Keratinocyte (primary cell): ENCODE results near the gene SATB2. TPM values are rescaled to one million over a fixed set of nuclear protein-coding genes. Genes with fewer than 3 reads are reported as not detected.

Experiments
- DNase-seq: peaks from one replicate; pipeline ENCODE4 v3.0.0-alpha.2; 2011; ENCODE audit warnings: low read depth, missing footprints, low spot score
- FAIRE-seq: peaks from 2 replicates; lab custom pipeline; 2011; peaks lifted over from hg19 to GRCh38; lab: Jason Lieb, UNC
- H2AFZ ChIP-seq: 2 replicates; pipeline ENCODE4 v1.6.0; 2012; ENCODE audit warnings: low read length, control low read depth, inconsistent platforms; ENCODE audit not compliant: control insufficient read depth
- H3K27ac ChIP-seq: 2 replicates; pipeline ENCODE4 v1.5.1; 2011; ENCODE audit warnings: low read length; ENCODE audit not compliant: control insufficient read depth, insufficient read depth
- H3K27me3 ChIP-seq: 3 replicates; pipeline ENCODE4 v1.6.0; 2011; ENCODE audit warnings: low read length; ENCODE audit not compliant: control insufficient read depth, insufficient read depth; ENCODE audit errors: extremely low read depth
- H3K36me3 ChIP-seq, 2 experiments: 2 replicates in 1 of 2; 3 replicates in 1 of 2; pipeline ENCODE4 v1.5.1; 2011; ENCODE audit warnings: low read length in 2 of 2, mild to moderate bottlenecking in 1 of 2; ENCODE audit not compliant: control insufficient read depth in 2 of 2, insufficient read depth in 2 of 2; ENCODE audit errors: extremely low read depth in 1 of 2
- H3K4me1 ChIP-seq: 3 replicates; pipeline ENCODE4 v1.5.1; 2011; ENCODE audit warnings: low read length; ENCODE audit not compliant: control insufficient read depth, insufficient read depth; ENCODE audit errors: extremely low read depth
- H3K4me2 ChIP-seq: 3 replicates; pipeline ENCODE4 v1.6.0; 2011; ENCODE audit warnings: low read depth, low read length; ENCODE audit not compliant: control insufficient read depth, insufficient read depth; ENCODE audit errors: extremely low read depth
- H3K4me3 ChIP-seq, 3 experiments: fragments of 200-600 bp in 1 of 3; sonication (generic) in 1 of 3; 2 replicates in 2 of 3; 3 replicates in 1 of 3; pipeline ENCODE4 v1.5.1; 2011 to 2016; ENCODE audit warnings: low read length in 3 of 3, mild to moderate bottlenecking in 3 of 3, control low read depth in 2 of 3, inconsistent platforms in 1 of 3, low read depth in 1 of 3, mixed read lengths in 1 of 3, mixed run types in 1 of 3, moderate library complexity in 1 of 3; ENCODE audit not compliant: control insufficient read depth in 2 of 3, insufficient read depth in 2 of 3; ENCODE audit errors: extremely low read depth in 1 of 3
- H3K79me2 ChIP-seq: 2 replicates; pipeline ENCODE4 v1.6.0; 2012; ENCODE audit warnings: low read length; ENCODE audit not compliant: control insufficient read depth, insufficient read depth
- H3K9ac ChIP-seq: 3 replicates; pipeline ENCODE4 v1.6.0; 2011; ENCODE audit warnings: low read length; ENCODE audit not compliant: control insufficient read depth, insufficient read depth; ENCODE audit errors: extremely low read depth
- H3K9me1 ChIP-seq: 3 replicates; pipeline ENCODE4 v1.6.0; 2011; ENCODE audit warnings: low read length; ENCODE audit not compliant: control insufficient read depth, insufficient read depth; ENCODE audit errors: extremely low read depth
- H3K9me3 ChIP-seq: 2 replicates; pipeline ENCODE4 v1.5.1; 2012; ENCODE audit warnings: low read depth, low read length; ENCODE audit not compliant: control insufficient read depth
- H4K20me1 ChIP-seq: 3 replicates; pipeline ENCODE4 v1.6.0; 2011; ENCODE audit warnings: low read length; ENCODE audit not compliant: control insufficient read depth, insufficient read depth; ENCODE audit errors: extremely low read depth
- EZH2 ChIP-seq: IDR thresholded peaks from one replicate; pipeline ENCODE4 v1.6.1; 2012; ENCODE audit warnings: inconsistent platforms, mild to moderate bottlenecking, low read length, moderate library complexity
- dilution Hi-C: fragments of 300-500 bp; cut with MboI; formaldehyde crosslinking; loops from one replicate; pipeline ENCODE4 v1.7.0; 2020; ENCODE audit warnings: low sequenced_read_pairs; ENCODE audit not compliant: extremely low pct_ligation_motif_present
- polyA plus RNA-seq, 5 experiments: library from polyadenylated mRNA; depleted of rRNA in 3 of 5; stranded (reverse) in 3 of 5; stranded (forward) in 1 of 5; unstranded in 1 of 5; fragments of >200 nt; gene quantifications; 1 replicate in 1 of 5; 2 replicates in 3 of 5; 3 replicates in 1 of 5; pipeline versions ENCODE4 v1.2.1 to v1.2.3, GENCODE V29; 2011 to 2012; ENCODE audit warnings: missing spikeins in 2 of 5, low read depth in 1 of 5, low replicate concordance in 1 of 5
- TF ChIP-seq, protein P1 (sequence below), 3 experiments: IDR thresholded peaks in 1 of 3; conservative IDR thresholded peaks in 1 of 3; optimal IDR thresholded peaks in 1 of 3; 2 replicates in 2 of 3; 3 replicates in 1 of 3; pipeline versions ENCODE3 to v1.5.1; 2011; ENCODE audit warnings: low read length in 3 of 3, mild to moderate bottlenecking in 3 of 3, moderate library complexity in 2 of 3, control low read depth in 1 of 3, inconsistent platforms in 1 of 3; ENCODE audit not compliant: insufficient read depth in 2 of 3; ENCODE audit errors: extremely low read depth in 1 of 3

SATB2 gene
- polyA plus RNA-seq, 1 donor (not counting 4 experiments of a cell fraction or from before 2014, with no cell fraction given) = 1.4 TPM

DNA sequence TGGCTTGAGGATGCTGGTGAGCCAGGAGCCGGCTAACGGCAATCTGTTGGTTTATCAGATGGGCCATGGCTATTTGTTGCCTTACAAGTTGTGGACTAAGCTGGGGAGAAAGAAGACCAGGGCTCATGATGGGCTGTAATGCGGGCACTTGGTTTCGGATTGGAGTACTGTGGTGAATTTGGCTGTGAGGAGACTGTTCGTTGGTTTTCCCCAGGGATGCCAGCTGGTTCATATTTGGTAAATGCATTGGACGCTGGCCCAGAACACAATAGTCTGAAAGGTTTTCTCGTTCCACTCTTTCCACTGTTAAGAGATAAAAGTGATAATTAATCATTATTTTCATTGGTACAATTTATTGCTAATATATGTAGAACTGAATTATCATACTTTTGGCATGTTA, 108.9 kb downstream of the SATB2 start:
- FAIRE-seq = no peak

DNA sequence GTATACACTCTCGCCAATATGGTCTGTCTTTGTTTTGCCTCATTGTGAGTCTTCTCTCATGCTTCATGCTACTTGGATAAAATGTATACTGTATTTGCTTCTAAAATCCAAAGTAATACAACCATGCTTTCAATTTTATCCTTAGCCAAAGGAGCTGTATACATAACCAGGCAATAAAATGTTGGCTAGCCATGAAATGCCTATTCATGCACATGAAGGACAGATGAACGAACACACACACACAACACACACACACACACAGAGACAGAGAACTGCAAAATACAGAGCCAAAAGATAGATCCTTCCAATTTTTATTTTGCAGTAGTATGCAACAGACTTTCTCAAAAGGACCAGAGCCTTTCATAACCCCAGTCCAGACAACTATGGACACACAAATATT, 113.7 kb downstream of the SATB2 start:
- no peak for FAIRE-seq
- no peak overlapping the region for H3K4me3 ChIP-seq
- no peaks in the 10 kb centered on the region for H3K27me3 ChIP-seq
- no peak overlapping the region for H3K27ac ChIP-seq
- no peaks in the 10 kb centered on the region for H3K36me3 ChIP-seq
- H2AFZ ChIP-seq = no peak overlapping the region
- no peak overlapping the region for H3K9ac ChIP-seq
- H3K79me2 ChIP-seq = no peaks in the 10 kb centered on the region
- no peak for DNase-seq
- H3K9me3 ChIP-seq = no peaks in the 10 kb centered on the region
- TF ChIP-seq, protein P1, sequence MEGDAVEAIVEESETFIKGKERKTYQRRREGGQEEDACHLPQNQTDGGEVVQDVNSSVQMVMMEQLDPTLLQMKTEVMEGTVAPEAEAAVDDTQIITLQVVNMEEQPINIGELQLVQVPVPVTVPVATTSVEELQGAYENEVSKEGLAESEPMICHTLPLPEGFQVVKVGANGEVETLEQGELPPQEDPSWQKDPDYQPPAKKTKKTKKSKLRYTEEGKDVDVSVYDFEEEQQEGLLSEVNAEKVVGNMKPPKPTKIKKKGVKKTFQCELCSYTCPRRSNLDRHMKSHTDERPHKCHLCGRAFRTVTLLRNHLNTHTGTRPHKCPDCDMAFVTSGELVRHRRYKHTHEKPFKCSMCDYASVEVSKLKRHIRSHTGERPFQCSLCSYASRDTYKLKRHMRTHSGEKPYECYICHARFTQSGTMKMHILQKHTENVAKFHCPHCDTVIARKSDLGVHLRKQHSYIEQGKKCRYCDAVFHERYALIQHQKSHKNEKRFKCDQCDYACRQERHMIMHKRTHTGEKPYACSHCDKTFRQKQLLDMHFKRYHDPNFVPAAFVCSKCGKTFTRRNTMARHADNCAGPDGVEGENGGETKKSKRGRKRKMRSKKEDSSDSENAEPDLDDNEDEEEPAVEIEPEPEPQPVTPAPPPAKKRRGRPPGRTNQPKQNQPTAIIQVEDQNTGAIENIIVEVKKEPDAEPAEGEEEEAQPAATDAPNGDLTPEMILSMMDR (optimal IDR thresholded peaks at IDR 0.05 in 1 of 3, IDR thresholded peaks at IDR 0.05 in 1 of 3, conservative IDR thresholded peaks at IDR 0.05 in 1 of 3; ENCODE audit: extremely low read depth in 1 of 3, insufficient read depth in 2 of 3, low read length in 3 of 3) = no peak
- no peak for TF ChIP-seq EZH2
- no peaks in the 10 kb centered on the region for H3K9me1 ChIP-seq
- no peaks in the 10 kb centered on the region for H4K20me1 ChIP-seq
- dilution Hi-C loops = no loop called here
- H3K4me1 ChIP-seq = no peaks in the 10 kb centered on the region
- no peak overlapping the region for H3K4me2 ChIP-seq

More for the DNA sequence above, 108.9 kb downstream of the SATB2 start:
- no peak overlapping the region for H3K4me3 ChIP-seq
- H3K9me3 ChIP-seq = no peaks in the 10 kb centered on the region
- no peaks in the 10 kb centered on the region for H3K9me1 ChIP-seq
- H3K27me3 ChIP-seq = no peaks in the 10 kb centered on the region
- no peak overlapping the region for H3K27ac ChIP-seq
- no peak for DNase-seq
- H3K4me2 ChIP-seq = no peak overlapping the region
- no peaks in the 10 kb centered on the region for H4K20me1 ChIP-seq
- no peaks in the 10 kb centered on the region for H3K4me1 ChIP-seq
- dilution Hi-C loops = no loop called here
- H3K36me3 ChIP-seq = no peaks in the 10 kb centered on the region
- no peak overlapping the region for H3K9ac ChIP-seq
- no peaks in the 10 kb centered on the region for H3K79me2 ChIP-seq
- no peak overlapping the region for H2AFZ ChIP-seq
- no peak for TF ChIP-seq EZH2
- TF ChIP-seq, protein P1 (optimal IDR thresholded peaks at IDR 0.05 in 1 of 3, IDR thresholded peaks at IDR 0.05 in 1 of 3, conservative IDR thresholded peaks at IDR 0.05 in 1 of 3; ENCODE audit: extremely low read depth in 1 of 3, insufficient read depth in 2 of 3, low read length in 3 of 3) = no peak
